Trophoblast cell (in vitro differentiated cells and primary cell): ENCODE data around the gene XYLT1.

Experiments
- DNase-seq, 2 donors: peaks; one replicate each; pipeline ENCODE4 v3.0.0-alpha.2; 2016
- H2AFZ ChIP-seq: 2 replicates; pipeline ENCODE4 v1.6.1; 2013; ENCODE audit warnings: low read length, moderate library complexity, mild to moderate bottlenecking; ENCODE audit not compliant: insufficient read depth, poor library complexity
- H2AK5ac ChIP-seq: 2 replicates; pipeline ENCODE4 v1.6.1; 2013; ENCODE audit warnings: mild to moderate bottlenecking, low read length
- H2BK120ac ChIP-seq: 2 replicates; pipeline ENCODE4 v1.6.1; 2013; ENCODE audit warnings: low read length, mild to moderate bottlenecking, moderate library complexity; ENCODE audit not compliant: insufficient read depth, poor library complexity
- H2BK12ac ChIP-seq: 2 replicates; pipeline ENCODE4 v1.6.1; 2013; ENCODE audit warnings: mild to moderate bottlenecking, low read length, moderate library complexity
- H2BK5ac ChIP-seq: 2 replicates; pipeline ENCODE4 v1.6.1; 2013; ENCODE audit warnings: low read length, low read depth, moderate library complexity, mild to moderate bottlenecking; ENCODE audit not compliant: poor library complexity
- H3K14ac ChIP-seq: 2 replicates; pipeline ENCODE4 v1.6.1; 2013; ENCODE audit warnings: mild to moderate bottlenecking, low read length
- H3K18ac ChIP-seq: 2 replicates; pipeline ENCODE4 v1.6.1; 2013; ENCODE audit warnings: mild to moderate bottlenecking, low read length
- H3K23ac ChIP-seq: 2 replicates; pipeline ENCODE4 v1.6.1; 2013; ENCODE audit warnings: low read length
- H3K27ac ChIP-seq: 2 replicates; pipeline ENCODE4 v1.5.1; 2013; ENCODE audit warnings: low read depth, mild to moderate bottlenecking, inconsistent platforms, low read length, moderate library complexity
- H3K27me3 ChIP-seq: 2 replicates; pipeline ENCODE4 v1.6.1; 2013; ENCODE audit warnings: inconsistent platforms, mild to moderate bottlenecking, low read length, moderate library complexity; ENCODE audit not compliant: insufficient read depth
- H3K36me3 ChIP-seq, 2 experiments: 1 replicate in 1 of 2; 2 replicates in 1 of 2; pipeline ENCODE4 v1.6.1; 2013; ENCODE audit warnings: low read length in 2 of 2, mild to moderate bottlenecking in 2 of 2, moderate library complexity in 1 of 2; ENCODE audit not compliant: insufficient read depth in 2 of 2, control insufficient read depth in 1 of 2
- H3K4ac ChIP-seq: 2 replicates; pipeline ENCODE4 v1.6.1; 2013; ENCODE audit warnings: low read depth, mild to moderate bottlenecking, low read length, moderate library complexity
- H3K4me1 ChIP-seq, 2 experiments: 1 replicate in 1 of 2; 2 replicates in 1 of 2; pipeline ENCODE4 v1.6.1; 2013; ENCODE audit warnings: low read length in 2 of 2, mild to moderate bottlenecking in 2 of 2, moderate library complexity in 1 of 2; ENCODE audit not compliant: insufficient read depth in 2 of 2, control insufficient read depth in 1 of 2
- H3K4me2 ChIP-seq: 2 replicates; pipeline ENCODE4 v1.6.1; 2013; ENCODE audit warnings: inconsistent platforms, mild to moderate bottlenecking, low read length, moderate library complexity
- H3K4me3 ChIP-seq: 2 replicates; pipeline ENCODE4 v1.5.1; 2013; ENCODE audit warnings: mild to moderate bottlenecking, low read depth, low read length, inconsistent platforms
- H3K79me1 ChIP-seq: one replicate; pipeline ENCODE4 v1.6.1; 2013; ENCODE audit warnings: low read length
- H3K79me2 ChIP-seq: 2 replicates; pipeline ENCODE4 v1.6.1; 2013; ENCODE audit warnings: low read length, mild to moderate bottlenecking; ENCODE audit not compliant: control insufficient read depth, insufficient read depth, poor library complexity
- H3K9ac ChIP-seq: 2 replicates; pipeline ENCODE4 v1.6.1; 2013; ENCODE audit warnings: mild to moderate bottlenecking, low read length
- H3K9me3 ChIP-seq: 2 replicates; pipeline ENCODE4 v1.6.1; 2013; ENCODE audit warnings: low read depth, mild to moderate bottlenecking, control low read depth, inconsistent platforms, low read length; ENCODE audit not compliant: insufficient read depth
- H4K12ac ChIP-seq: 2 replicates; pipeline ENCODE4 v1.6.1; 2013; ENCODE audit warnings: low read depth, mild to moderate bottlenecking, low read length, moderate library complexity
- H4K8ac ChIP-seq: 2 replicates; pipeline ENCODE4 v1.6.1; 2013; ENCODE audit warnings: low read depth, mild to moderate bottlenecking, low read length, moderate library complexity
- H4K91ac ChIP-seq: one replicate; pipeline ENCODE4 v1.6.1; 2013; ENCODE audit warnings: low read depth, mild to moderate bottlenecking, low read length, moderate library complexity
- WGBS: extraction: QIAGEN DNeasy Blood & Tissue Kit; methylation state at CpG from one replicate; pipeline ENCODE4 v1.1.7; 2013; ENCODE audit warnings: missing lambda C conversion rate; ENCODE audit not compliant: insufficient read length, insufficient coverage; ENCODE audit errors: extremely low coverage; 5-methylcytosine and 5-hydroxymethylcytosine counted together

The XYLT1 gene

GRCh38 chr16:17450291-17450690, 20.5 kb downstream of the XYLT1 start:
- Histone ChIP-seq H2AFZ (no peak overlapping the region), H3K4me2 (no peak overlapping the region), H3K14ac (no peak overlapping the region), H3K36me3 (no peaks in the 10 kb centered on the region), H3K9me3 (no peaks in the 10 kb centered on the region), H3K4me1 (peaks cover 0 to 7% of the 10 kb centered on the region in 2 experiments), H2BK120ac (no peak overlapping the region), H3K79me1 (no peaks in the 10 kb centered on the region), H3K79me2 (no peaks in the 10 kb centered on the region), H2AK5ac (no peak overlapping the region), H3K27me3 (no peaks in the 10 kb centered on the region), H4K91ac (no peak overlapping the region), H2BK5ac (no peak overlapping the region), H3K4me3 (no peak overlapping the region), H3K9ac (no peak overlapping the region), H3K18ac (no peak overlapping the region), H4K8ac (no peak overlapping the region), H3K27ac (no peak overlapping the region), H4K12ac (no peak overlapping the region), H3K23ac (no peak overlapping the region), H3K4ac (no peak overlapping the region), H2BK12ac (no peak overlapping the region)
- no peak for DNase-seq
- no CpG with 5 or more reads among the region's 7 CpGs for WGBS

GRCh38 chr16:17448640-17449638, 21.8 kb downstream of the XYLT1 start:
- Histone ChIP-seq H3K79me2 (no peaks in the 10 kb centered on the region), H3K36me3 (no peaks in the 10 kb centered on the region), H3K4me1 (peaks cover 0 to 7% of the 10 kb centered on the region in 2 experiments), H4K12ac (no peak overlapping the region), H3K4me3 (no peak overlapping the region), H2AK5ac (no peak overlapping the region), H3K9ac (no peak overlapping the region), H4K8ac (no peak overlapping the region), H2AFZ (no peak overlapping the region), H3K14ac (no peak overlapping the region), H3K18ac (no peak overlapping the region), H2BK12ac (no peak overlapping the region), H3K23ac (no peak overlapping the region), H3K27me3 (no peaks in the 10 kb centered on the region), H2BK5ac (no peak overlapping the region), H3K9me3 (no peaks in the 10 kb centered on the region), H3K4ac (no peak overlapping the region), H3K4me2 (no peak overlapping the region), H3K27ac (no peak overlapping the region), H3K79me1 (no peaks in the 10 kb centered on the region), H2BK120ac (no peak overlapping the region), H4K91ac (no peak overlapping the region)
- no CpG with 5 or more reads among the region's 15 CpGs for WGBS
- DNase-seq: no peak

GRCh38 chr16:17447101-17447569, 23.6 kb downstream of the XYLT1 start:
- Histone ChIP-seq H2BK12ac (no peak overlapping the region), H2BK120ac (no peak overlapping the region), H3K27ac (no peak overlapping the region), H4K91ac (no peak overlapping the region), H3K18ac (no peak overlapping the region), H2BK5ac (no peak overlapping the region), H3K79me2 (no peaks in the 10 kb centered on the region), H3K4me2 (no peak overlapping the region), H4K12ac (no peak overlapping the region), H3K4me1 (peaks cover 0 to 7% of the 10 kb centered on the region in 2 experiments), H3K4ac (no peak overlapping the region), H3K23ac (no peak overlapping the region), H2AFZ (no peak overlapping the region), H3K9me3 (no peaks in the 10 kb centered on the region), H3K4me3 (no peak overlapping the region), H3K14ac (no peak overlapping the region), H3K9ac (no peak overlapping the region), H3K27me3 (no peaks in the 10 kb centered on the region), H3K36me3 (no peaks in the 10 kb centered on the region), H3K79me1 (no peaks in the 10 kb centered on the region), H2AK5ac (no peak overlapping the region), H4K8ac (no peak overlapping the region)
- no CpG with 5 or more reads among the region's 5 CpGs for WGBS
- no peak for DNase-seq

- Histone ChIP-seq H3K79me2 (no peaks in the 10 kb centered on the region), H3K4ac (no peak overlapping the region), H3K4me1 (peaks cover 0 to 7% of the 10 kb centered on the region in 2 experiments), H3K4me3 (no peak overlapping the region), H3K14ac (no peak overlapping the region), H2AFZ (no peak overlapping the region), H3K9ac (no peak overlapping the region), H4K91ac (no peak overlapping the region), H2AK5ac (no peak overlapping the region), H2BK12ac (no peak overlapping the region), H3K23ac (no peak overlapping the region), H3K36me3 (no peaks in the 10 kb centered on the region), H3K27me3 (no peaks in the 10 kb centered on the region), H2BK120ac (no peak overlapping the region), H4K12ac (no peak overlapping the region), H3K79me1 (no peaks in the 10 kb centered on the region), H3K9me3 (no peaks in the 10 kb centered on the region), H3K18ac (no peak overlapping the region), H3K27ac (no peak overlapping the region), H4K8ac (no peak overlapping the region), H3K4me2 (no peak overlapping the region), H2BK5ac (no peak overlapping the region)
- WGBS: no CpG with 5 or more reads among the region's 10 CpGs
- DNase-seq: no peak
These were observed 24.1 kb downstream of the XYLT1 start for GRCh38 chr16:17446661-17447060.
